Stomach smooth muscle (tissue), 2 donors: ENCODE results near the gene PUS10.

Experiments used
- H3K27ac ChIP-seq: one replicate; pipeline ENCODE4 v1.7.0; 2013; ENCODE audit warnings: mild to moderate bottlenecking, low read length, inconsistent platforms
- H3K27me3 ChIP-seq, 2 donors: one replicate each; pipeline ENCODE4 v1.7.0; 2013; ENCODE audit warnings: low read length in 2 of 2; ENCODE audit not compliant: insufficient read depth in 2 of 2, control insufficient read depth in 1 of 2
- H3K36me3 ChIP-seq, 2 donors: one replicate each; pipeline ENCODE4 v1.7.0; 2013; ENCODE audit warnings: low read length in 2 of 2; ENCODE audit not compliant: control insufficient read depth in 2 of 2, insufficient read depth in 2 of 2
- H3K4me1 ChIP-seq: one replicate; pipeline ENCODE4 v1.7.0; 2013; ENCODE audit warnings: low read length; ENCODE audit not compliant: control insufficient read depth, insufficient read depth
- H3K4me3 ChIP-seq, 2 donors: one replicate each; pipeline ENCODE4 v1.7.0; 2013; ENCODE audit warnings: low read length in 2 of 2
- H3K9ac ChIP-seq, 2 donors: one replicate each; pipeline ENCODE4 v1.7.0; 2013; ENCODE audit warnings: low read length in 2 of 2, mild to moderate bottlenecking in 1 of 2
- H3K9me3 ChIP-seq, 2 donors: one replicate each; pipeline ENCODE4 v1.7.0; 2013; ENCODE audit warnings: low read length in 2 of 2; ENCODE audit not compliant: control insufficient read depth in 2 of 2
- donor health status: healthy.
- donor health status: Pancreatic carcinoma.

The PUS10 gene

GRCh38 chr2:60972889-60973656, 45.0 kb downstream of the PUS10 start:
- Histone ChIP-seq H3K27ac (no peak overlapping the region), H3K36me3 (no peaks in the 10 kb centered on the region), H3K9ac (no peak overlapping the region), H3K4me1 (no peaks in the 10 kb centered on the region), H3K27me3 (no peaks in the 10 kb centered on the region), H3K4me3 (no peak overlapping the region), H3K9me3 (no peaks in the 10 kb centered on the region)

DNA sequence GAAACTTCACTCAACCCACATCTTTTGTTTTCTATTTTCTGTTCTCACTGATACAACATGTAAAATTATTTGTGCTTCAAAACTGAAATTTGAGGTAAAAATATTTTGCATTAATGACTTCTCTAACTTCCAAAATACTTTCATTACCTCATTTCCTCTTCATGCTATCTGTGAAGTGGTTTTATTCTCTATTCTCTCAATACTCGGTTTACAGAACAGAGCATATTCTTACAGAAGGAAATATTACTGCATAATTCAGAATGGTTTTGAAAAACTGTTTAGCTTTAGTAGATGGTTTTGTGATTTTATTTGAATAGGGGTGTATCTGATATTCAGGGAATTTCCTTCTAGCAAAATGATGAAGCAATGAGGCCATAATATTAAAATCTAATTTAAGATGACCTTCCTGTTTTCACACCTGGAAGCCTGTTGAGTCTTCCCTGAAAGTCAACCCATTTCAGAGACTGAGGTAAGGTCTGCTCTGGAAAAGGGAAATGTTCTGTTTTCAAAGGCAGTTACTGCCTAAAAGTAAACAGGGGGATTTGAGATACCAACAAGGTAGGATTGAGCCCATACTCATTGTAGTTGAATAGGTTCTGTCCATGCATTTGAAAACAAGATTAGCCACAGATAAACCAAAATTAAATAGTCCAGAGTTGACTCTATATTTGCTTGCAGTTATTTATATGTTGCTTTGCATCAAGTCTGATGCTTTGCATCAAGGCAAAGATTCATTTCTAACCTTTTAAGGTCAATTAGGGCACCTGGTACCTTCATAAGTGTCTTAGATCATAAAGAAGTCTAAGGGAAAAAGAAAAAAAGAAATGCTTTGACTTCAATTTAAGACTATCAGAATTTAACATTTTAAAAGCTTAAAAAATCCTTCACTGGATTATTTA, 51.3 kb downstream of the PUS10 start:
- Histone ChIP-seq H3K4me3 (no peak overlapping the region), H3K27me3 (no peaks in the 10 kb centered on the region), H3K4me1 (no peaks in the 10 kb centered on the region), H3K27ac (no peak overlapping the region), H3K9ac (no peak overlapping the region), H3K9me3 (no peaks in the 10 kb centered on the region), H3K36me3 (no peaks in the 10 kb centered on the region)

DNA sequence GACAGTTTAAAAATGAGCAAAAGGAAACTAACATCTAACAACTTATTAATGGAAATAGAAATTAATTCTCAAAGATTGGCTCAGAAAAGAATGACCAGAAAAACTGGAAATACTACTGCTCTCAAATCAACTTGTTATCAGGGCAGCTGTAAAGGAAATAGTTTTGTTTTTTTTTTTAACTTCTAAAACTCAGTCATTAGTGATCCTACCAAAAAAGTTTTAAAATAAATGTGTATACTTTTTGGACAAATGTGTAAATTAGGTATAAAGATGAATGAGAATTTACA, 52.6 kb downstream of the PUS10 start:
- Histone ChIP-seq H3K9ac (no peak overlapping the region), H3K27me3 (no peaks in the 10 kb centered on the region), H3K4me3 (no peak overlapping the region), H3K27ac (no peak overlapping the region), H3K36me3 (no peaks in the 10 kb centered on the region), H3K9me3 (no peaks in the 10 kb centered on the region), H3K4me1 (no peaks in the 10 kb centered on the region)

GRCh38 chr2:60964651-60965498, 53.2 kb downstream of the PUS10 start:
- Histone ChIP-seq H3K36me3 (no peaks in the 10 kb centered on the region), H3K9me3 (no peaks in the 10 kb centered on the region), H3K4me3 (no peak overlapping the region), H3K27ac (no peak overlapping the region), H3K4me1 (no peaks in the 10 kb centered on the region), H3K9ac (no peak overlapping the region), H3K27me3 (no peaks in the 10 kb centered on the region)

- Histone ChIP-seq H3K27me3 (no peaks in the 10 kb centered on the region), H3K4me3 (no peak overlapping the region), H3K27ac (no peak overlapping the region), H3K9ac (no peak overlapping the region), H3K9me3 (no peaks in the 10 kb centered on the region), H3K36me3 (no peaks in the 10 kb centered on the region), H3K4me1 (no peaks in the 10 kb centered on the region)
Measured at GRCh38 chr2:60963190-60963589, 54.9 kb downstream of the PUS10 start.

GRCh38 chr2:60962528-60962927, 55.5 kb downstream of the PUS10 start:
- H3K27me3 ChIP-seq, result no peaks in the 10 kb centered on the region
- no peaks in the 10 kb centered on the region for H3K9me3 ChIP-seq
- H3K27ac ChIP-seq, result no peak overlapping the region
- no peak overlapping the region for H3K9ac ChIP-seq
- no peak overlapping the region for H3K4me3 ChIP-seq
- no peaks in the 10 kb centered on the region for H3K4me1 ChIP-seq
- H3K36me3 ChIP-seq, result no peaks in the 10 kb centered on the region

DNA sequence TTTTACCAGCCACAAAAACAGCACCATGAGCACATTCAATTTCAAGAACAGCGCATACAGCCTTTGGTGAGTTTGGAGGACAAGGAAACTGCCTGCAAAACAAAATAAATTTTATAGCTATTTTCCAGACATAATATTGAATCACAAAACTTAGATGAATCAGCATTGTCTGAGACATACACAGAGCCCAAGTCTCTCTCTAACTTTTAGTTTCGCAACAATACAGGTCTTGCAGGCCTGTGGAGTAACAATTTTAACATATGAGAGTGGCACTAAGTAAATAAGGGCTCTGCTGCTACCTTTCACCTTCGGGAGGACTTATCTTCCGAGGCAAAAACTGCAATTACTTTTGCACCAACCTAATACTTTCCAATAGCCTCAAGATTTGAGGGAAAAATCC, 56.6 kb downstream of the PUS10 start:
- Histone ChIP-seq H3K9me3 (no peaks in the 10 kb centered on the region), H3K36me3 (no peaks in the 10 kb centered on the region), H3K4me1 (no peaks in the 10 kb centered on the region), H3K27me3 (no peaks in the 10 kb centered on the region), H3K27ac (no peak overlapping the region), H3K4me3 (no peak overlapping the region), H3K9ac (no peak overlapping the region)

GRCh38 chr2:60960706-60961105, 57.3 kb downstream of the PUS10 start:
- Histone ChIP-seq H3K36me3 (no peaks in the 10 kb centered on the region), H3K4me1 (no peaks in the 10 kb centered on the region), H3K27ac (no peak overlapping the region), H3K9ac (no peak overlapping the region), H3K4me3 (no peak overlapping the region), H3K27me3 (no peaks in the 10 kb centered on the region), H3K9me3 (no peaks in the 10 kb centered on the region)

DNA sequence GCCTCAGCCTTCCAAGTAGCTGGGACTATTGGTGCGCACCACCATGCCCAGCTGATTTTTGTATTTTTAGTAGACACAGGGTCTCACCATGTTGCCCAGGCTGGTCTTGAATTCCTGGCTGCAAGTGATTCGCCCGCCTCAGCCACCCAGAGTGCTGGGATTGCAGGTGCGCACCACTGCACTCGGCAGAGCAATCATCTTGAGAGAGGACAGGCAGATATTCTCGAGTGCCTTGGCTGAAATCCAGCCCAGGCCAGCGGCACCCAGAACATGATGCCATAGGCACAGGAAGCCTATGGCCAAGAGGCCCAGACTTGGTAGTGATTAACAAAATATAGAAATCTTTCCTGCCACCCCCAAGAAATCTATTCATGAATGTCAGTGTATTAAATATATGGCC, 58.6 kb downstream of the PUS10 start:
- Histone ChIP-seq H3K27me3 (no peaks in the 10 kb centered on the region), H3K9ac (no peak overlapping the region), H3K9me3 (no peaks in the 10 kb centered on the region), H3K27ac (no peak overlapping the region), H3K36me3 (no peaks in the 10 kb centered on the region), H3K4me3 (no peak overlapping the region), H3K4me1 (no peaks in the 10 kb centered on the region)

DNA sequence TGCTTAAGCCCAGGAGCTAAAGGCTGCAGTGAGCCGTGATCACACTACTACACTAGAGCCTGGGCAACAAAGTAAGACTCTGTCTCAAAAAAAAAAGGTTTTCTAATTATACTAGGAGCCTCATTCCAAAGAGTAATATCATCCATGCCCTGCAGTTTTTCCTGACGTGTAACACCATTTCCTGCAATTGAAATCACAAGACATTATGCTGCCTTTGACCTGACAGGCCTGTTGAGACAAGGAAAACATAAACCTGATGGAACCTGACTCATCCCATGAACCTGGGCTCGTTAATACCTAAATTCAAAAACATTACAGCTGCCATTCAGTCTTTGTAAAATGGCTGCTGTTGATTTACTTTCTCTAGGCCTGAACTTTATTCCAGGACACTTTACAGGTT, 59.3 kb downstream of the PUS10 start:
- Histone ChIP-seq H3K4me3 (no peak overlapping the region), H3K9me3 (no peaks in the 10 kb centered on the region)

More for the DNA sequence above, 59.3 kb downstream of the PUS10 start:
- H3K9ac ChIP-seq, result no peak overlapping the region
- no peaks in the 10 kb centered on the region for H3K36me3 ChIP-seq
- H3K4me1 ChIP-seq, result no peaks in the 10 kb centered on the region
- H3K27ac ChIP-seq, result no peak overlapping the region
- no peaks in the 10 kb centered on the region for H3K27me3 ChIP-seq
